Adrenal gland (tissue), 5 donors: ENCODE results near the gene VMO1.

Experiments used
- POLR2A ChIP-seq, 2 donors: fragments of 450-650 bp; IDR thresholded peaks; one replicate each; pipeline ENCODE4 v1.6.1; 2017; ENCODE audit warnings: antibody characterized with exemption in 2 of 2, mild to moderate bottlenecking in 2 of 2, moderate library complexity in 1 of 2
- TF ChIP-seq, protein P1 (sequence below), 6 experiments: fragments of 450-650 bp in 4 of 6; fragments of 200-600 bp in 2 of 6; sonication (generic) in 1 of 6; IDR thresholded peaks; 1 replicate in 5 of 6; 2 replicates in 1 of 6; pipeline versions ENCODE4 v1.5.1 to v1.8.0; 2016 to 2021; ENCODE audit warnings: antibody characterized with exemption in 6 of 6, mild to moderate bottlenecking in 2 of 6, moderate library complexity in 1 of 6
- donor health status: DM: no; HTN: no; CAD: no.

DNA sequence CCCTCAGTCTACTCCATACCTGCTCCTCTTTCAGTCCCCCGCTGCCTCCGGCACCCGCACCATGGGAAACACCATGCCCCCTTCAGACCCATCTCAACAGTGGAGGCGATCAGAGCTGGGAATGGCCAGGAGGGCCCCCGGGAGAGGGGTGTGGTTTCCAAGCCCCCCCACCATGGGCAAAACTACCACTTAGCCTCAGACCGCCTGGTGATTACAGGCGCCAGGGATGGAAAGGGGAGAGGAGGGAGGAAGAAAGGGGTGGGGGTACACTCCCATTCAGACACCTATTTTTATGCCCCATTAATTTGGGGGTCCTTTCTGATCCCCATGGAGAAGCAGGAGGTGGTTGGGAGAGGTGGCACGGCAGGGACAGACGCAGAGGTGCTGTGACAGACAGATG, 16.1 kb upstream of the VMO1 start, which contains the start of gene C17orf114:
- TF ChIP-seq, protein P1, sequence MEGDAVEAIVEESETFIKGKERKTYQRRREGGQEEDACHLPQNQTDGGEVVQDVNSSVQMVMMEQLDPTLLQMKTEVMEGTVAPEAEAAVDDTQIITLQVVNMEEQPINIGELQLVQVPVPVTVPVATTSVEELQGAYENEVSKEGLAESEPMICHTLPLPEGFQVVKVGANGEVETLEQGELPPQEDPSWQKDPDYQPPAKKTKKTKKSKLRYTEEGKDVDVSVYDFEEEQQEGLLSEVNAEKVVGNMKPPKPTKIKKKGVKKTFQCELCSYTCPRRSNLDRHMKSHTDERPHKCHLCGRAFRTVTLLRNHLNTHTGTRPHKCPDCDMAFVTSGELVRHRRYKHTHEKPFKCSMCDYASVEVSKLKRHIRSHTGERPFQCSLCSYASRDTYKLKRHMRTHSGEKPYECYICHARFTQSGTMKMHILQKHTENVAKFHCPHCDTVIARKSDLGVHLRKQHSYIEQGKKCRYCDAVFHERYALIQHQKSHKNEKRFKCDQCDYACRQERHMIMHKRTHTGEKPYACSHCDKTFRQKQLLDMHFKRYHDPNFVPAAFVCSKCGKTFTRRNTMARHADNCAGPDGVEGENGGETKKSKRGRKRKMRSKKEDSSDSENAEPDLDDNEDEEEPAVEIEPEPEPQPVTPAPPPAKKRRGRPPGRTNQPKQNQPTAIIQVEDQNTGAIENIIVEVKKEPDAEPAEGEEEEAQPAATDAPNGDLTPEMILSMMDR (IDR thresholded peaks at IDR 0.05), result no peak
- TF ChIP-seq POLR2A (IDR thresholded peaks at IDR 0.05), result no peak
